Skin epidermis (tissue), 12 donors: ENCODE measurements around the gene BRD4.
A peak's percentile ranks its signal among the peaks of the same experiment; 100 is the strongest.

ENCODE experiments used
- H3K27ac ChIP-seq, 21 experiments: fragments of 200-600 bp; sonication (generic) in 11 of 21; one replicate each; pipeline ENCODE4 v1.5.0; 2020; ENCODE audit warnings: mild to moderate bottlenecking in 3 of 21, inconsistent platforms in 2 of 21, moderate library complexity in 2 of 21
- H3K4me3 ChIP-seq, 7 experiments: fragments of 200-600 bp; sonication (generic) in 2 of 7; one replicate each; pipeline ENCODE4 v1.5.0; 2020; ENCODE audit warnings: inconsistent platforms in 2 of 7, mild to moderate bottlenecking in 2 of 7, moderate library complexity in 1 of 7

BRD4 gene

DNA sequence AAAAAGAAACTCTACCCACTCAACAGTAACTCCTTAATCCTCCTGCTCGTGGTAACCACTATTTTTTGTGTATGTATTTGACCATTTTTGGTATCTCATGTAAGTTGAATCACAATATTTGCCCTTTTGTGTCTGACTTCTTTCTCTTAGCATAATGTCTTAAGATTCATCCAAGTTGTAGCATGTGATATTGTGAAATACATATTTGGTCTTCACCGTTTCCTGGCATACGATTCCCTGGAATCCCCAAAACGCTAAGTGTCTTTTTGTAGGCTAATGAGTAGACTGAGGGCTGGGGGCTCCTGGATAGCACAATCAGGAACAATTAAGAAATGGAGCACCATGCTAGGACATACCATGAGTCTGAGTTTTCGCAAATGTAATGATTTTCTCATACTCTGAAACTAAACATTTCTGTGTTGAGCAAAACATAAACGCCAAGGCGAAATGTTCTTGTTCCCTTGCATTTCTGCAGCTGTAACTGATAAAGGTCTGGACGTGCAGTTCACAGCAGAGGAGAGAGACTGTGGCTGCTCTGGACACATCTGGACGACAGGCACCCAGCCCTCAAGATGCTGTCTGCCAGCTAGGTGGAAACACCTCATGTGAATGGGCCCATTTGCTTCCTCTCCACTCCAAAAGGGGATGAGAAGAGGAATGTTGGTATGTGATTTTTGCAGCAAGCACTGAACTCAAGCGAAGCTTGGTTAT lies 38.4 kb downstream of the BRD4 start:
- no peak overlapping the region for H3K4me3 ChIP-seq
- peak overlapping the region in 10 of 21 experiments; percentile 1 to 80 (median 54) for H3K27ac ChIP-seq

DNA sequence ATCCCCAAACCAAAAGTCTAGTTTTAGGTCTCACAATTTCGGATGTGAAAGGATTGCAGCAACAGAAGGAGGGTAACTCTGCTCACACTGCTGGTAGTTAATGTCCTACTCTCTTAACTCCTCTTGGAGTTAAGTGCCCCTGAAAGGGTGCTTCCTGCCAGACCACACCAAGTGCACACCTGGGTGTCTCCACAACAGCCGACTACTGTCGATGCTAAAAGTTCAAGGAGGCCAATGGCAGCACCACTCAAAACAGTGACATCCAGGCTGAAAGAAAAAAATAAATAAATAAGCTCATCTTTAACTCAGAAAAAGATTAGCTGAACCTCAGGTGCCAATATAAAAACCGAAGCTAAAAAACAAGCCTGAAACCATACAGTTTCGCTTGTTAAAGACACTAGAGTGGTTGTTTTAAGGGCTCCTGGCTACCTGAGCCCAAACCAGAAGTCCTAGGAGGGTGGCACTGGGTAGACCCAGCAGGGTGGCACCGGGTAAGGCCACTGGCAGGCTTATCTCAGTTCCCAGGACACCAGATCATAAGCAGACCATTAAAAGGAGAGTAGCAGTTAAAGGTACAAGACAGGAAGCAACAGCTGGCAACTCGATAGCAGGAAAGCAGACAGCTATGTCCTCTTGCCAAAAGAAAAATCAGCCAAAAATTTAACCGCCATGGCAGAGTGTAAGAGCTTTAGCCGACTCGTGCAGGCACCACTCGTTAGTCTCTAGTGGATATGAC lies 39.3 kb downstream of the BRD4 start:
- Histone ChIP-seq H3K4me3 (no peak overlapping the region), H3K27ac (peak overlapping the region in 15 of 21 experiments; percentile 6 to 80 (median 53))

DNA sequence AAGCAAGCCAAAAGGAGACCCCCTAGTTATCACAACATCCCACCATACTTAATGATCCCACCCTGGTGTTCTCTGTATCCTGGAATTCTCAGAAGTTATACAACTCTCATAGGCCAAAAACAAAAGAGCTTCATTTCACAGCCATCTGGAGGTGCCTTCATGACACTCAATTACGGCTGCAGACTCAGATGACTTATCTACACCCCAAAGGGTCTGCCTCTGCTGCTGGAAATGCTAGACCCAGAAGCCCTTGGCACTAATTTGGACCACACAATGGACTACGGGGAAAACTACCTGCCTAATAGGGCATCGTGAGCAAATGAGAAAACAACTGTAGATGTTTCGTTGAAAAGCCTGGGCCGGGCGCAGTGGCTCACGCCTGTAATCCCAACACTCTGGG lies 40.2 kb downstream of the BRD4 start:
- no peak overlapping the region for H3K4me3 ChIP-seq
- H3K27ac ChIP-seq, result peak overlapping the region in 3 of 21 experiments; percentile 14 to 35 (median 23)

DNA sequence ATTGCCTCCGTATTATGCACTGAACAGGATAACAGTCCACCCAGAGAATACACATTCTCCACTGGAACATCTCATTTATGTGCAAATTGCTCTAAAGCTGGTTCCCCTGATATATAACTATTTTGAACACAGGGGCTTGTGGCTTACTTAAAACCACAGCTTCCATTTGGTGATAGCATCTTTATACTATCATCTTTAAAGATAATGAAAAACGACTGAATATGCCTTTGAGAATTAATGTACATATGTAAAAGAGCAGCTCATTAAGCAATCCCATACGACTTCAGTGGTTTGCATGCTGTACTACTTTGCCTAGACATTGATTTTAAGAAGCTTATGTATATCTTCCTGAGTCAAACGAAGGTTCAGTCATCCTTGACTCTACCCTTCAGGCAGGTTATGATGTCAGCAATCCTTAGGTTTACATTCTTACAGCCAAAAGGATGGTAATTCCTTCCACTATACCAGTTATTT lies 40.8 kb downstream of the BRD4 start:
- peak overlapping the region in 1 of 21 experiments; percentile 2 for H3K27ac ChIP-seq

DNA sequence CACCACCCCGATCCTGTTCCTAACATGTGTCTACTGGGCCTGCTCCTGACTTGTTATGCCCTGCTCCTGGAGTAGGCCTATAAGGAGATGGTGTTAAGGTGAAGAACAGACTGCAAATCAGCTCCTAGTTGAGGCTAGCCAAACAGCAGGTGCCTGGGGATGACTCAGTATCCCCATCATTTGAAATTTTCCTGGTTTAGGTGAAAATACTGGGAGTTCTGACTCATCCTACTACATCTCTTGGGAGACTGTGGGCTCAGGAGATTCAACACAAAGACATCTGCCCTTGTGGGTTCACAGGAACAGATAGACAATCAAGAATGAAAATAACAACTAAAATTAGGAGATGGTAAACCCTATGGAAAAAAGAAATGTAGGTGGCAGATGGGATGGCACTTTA lies 41.2 kb downstream of the BRD4 start:
- Histone ChIP-seq H3K27ac (no peak overlapping the region), H3K4me3 (no peak overlapping the region)

More for the DNA sequence above, 40.8 kb downstream of the BRD4 start:
- no peak overlapping the region for H3K4me3 ChIP-seq

DNA sequence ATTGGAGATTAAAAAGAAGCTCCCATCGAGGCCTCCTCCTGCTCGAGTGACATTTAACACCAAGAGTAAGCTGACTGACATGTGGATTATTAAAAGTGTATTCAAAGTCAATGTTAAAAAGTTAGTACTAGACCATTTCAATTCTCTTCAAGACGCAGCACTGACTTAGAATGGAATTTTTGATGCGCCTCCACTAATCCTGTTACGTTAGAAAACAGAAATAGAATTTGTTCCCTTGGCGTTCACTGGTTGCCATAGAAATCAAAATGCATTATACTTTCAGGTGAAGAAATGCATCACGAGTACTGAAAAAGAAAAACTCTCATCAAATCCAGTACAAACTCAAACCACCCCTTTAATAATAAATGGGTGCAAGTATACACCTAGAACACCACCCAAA lies 42.2 kb downstream of the BRD4 start:
- no peak overlapping the region for H3K4me3 ChIP-seq
- H3K27ac ChIP-seq, result peak overlapping the region in 1 of 21 experiments; percentile 40

DNA sequence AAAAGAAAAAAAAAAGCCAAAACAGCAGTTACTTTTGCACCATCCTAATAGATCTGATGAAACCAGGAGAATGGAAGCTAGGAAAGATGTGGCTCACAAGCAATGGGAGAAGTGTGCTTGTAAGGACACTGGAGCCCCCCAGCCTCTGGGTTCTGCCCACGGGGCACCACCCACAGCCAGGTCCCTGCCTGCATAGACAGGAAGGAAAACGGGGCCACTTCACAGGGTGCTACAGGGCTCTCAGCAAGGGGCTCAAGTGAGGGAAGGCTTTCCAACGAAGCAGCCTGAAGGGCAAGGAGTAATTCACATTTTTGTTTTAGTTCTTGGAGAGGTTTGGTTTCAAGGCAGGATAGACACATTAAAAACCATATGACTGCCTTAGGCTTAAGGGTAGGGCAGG lies 42.7 kb downstream of the BRD4 start:
- Histone ChIP-seq H3K27ac (peak overlapping the region in 1 of 21 experiments; percentile 40), H3K4me3 (no peak overlapping the region)

DNA sequence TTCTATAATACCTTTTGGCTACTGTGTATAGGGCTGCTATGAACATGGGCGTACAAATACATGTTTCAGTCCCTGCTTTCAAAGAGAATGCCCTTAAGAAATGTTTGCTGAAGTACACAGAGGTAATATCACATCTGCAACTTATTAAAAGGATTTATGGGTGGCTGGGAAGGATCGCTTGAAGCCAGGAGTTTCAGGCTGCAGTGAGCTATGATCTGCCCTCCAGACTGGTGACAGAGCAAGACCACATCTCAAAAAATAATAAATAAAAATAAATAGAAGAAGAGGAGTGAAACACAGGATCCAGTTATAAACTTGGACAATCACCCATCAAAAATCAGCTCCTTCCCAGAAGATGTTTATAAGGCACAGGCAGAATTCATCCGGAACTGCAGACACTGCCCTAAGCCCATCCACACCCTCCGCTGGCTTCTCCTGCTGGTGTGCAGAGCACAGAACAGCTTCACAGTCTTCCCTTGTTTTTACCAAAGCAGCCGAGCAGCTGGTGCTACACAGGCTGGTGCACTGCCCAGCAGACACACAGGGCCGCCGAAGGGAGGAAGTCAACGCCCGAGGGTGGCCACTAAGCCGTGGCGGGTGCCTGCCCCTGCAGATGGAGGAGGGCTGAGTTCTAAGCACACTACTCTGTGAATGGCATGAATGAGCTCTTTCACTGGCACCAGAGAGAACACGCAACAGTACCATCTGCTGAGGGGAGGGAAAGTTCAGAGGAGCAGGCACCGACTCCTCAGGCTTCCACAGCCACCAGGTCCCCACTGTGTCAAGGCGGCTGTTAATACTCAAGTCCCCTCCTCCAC lies 44.0 kb downstream of the BRD4 start:
- peak overlapping the region in 10 of 21 experiments; percentile 9 to 61 (median 34) for H3K27ac ChIP-seq
- no peak overlapping the region for H3K4me3 ChIP-seq

DNA sequence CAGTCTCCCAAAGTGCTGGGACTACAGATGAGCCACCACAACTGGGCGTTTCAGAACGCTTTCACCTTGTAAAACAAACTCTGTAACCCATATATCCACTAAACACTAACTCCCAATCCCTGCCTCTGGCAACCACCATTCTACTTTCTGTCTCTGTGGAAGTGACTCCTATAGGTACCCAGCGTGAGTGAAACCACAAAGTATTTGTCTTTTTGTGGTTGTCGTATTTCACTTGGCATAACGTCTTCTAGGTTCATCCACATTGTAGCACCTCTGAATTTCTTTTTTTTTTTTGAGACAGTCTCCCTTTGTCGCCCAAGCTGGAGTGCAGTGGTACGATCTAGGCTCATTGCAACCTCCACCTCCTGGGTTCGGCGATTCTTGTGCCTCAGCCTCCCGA lies 44.8 kb downstream of the BRD4 start:
- Histone ChIP-seq H3K4me3 (no peak overlapping the region), H3K27ac (peak overlapping the region in 5 of 21 experiments; percentile 8 to 61 (median 29))

DNA sequence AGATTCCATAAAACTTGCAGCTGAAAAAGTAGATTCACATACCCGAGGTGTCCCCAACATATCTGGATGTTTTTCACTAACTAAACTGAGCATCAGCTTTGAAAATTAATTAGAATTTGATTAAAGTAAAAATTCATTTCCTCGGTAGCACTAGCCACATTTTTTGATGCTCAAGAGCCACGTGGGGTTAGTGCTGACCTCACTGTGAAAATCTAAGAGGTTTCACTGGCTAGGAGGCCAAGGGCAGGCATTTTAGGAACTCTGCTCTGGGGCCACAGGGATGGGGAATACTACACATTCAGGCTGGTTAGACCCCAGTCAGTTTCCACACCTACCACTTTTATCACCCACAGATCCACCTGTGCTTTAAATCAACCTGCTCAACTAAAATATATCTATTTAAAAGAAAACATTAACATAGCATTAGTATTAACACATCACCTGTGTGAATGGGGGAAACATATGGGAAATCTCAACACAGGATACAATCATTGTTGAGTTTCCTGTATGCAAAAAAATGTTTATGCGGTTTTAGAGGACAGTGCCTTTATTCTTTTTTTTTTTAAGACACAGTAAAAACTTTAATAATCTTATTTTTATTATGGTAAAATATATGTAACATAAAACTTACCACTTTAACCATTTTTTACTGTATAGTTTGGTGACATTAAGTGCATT lies 45.5 kb downstream of the BRD4 start:
- peak overlapping the region in 2 of 21 experiments; percentile 8 to 29 for H3K27ac ChIP-seq

DNA sequence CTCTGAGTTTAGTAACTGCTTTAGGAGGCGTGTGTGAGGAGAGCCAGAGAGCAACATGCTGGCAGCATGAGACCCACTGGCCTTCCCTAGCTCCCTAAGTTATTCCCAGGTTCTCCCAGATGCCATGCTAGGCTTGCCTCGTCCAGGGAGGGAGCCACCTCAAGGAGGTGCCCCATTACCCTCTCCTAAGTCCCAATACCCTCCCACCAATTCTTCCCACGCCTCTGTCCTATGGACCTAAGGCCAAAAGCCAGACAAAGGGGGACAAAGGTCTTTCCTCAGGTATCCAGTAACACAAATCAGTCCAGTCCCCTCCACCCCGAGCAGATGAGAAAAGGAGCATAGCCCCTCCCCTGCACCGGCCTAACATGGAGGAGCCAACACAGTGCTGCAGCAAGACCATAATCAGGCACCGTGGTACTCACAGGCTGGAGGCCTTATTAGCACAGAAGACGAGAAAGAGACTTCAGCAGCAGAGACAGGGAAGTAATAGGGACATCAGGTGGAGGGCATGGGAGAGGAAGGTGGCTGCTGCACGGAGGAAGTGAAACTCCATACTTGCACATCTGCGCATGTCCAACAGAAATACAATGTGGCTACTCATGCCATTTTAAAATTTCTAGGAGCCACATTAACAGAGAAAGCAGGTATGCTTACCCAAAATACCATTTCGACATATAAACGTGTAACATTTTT lies 46.3 kb downstream of the BRD4 start:
- H3K4me3 ChIP-seq, result no peak overlapping the region
- H3K27ac ChIP-seq, result peak overlapping the region in 4 of 21 experiments; percentile 8 to 42 (median 16)

More for the DNA sequence above, 45.5 kb downstream of the BRD4 start:
- H3K4me3 ChIP-seq, result no peak overlapping the region

DNA sequence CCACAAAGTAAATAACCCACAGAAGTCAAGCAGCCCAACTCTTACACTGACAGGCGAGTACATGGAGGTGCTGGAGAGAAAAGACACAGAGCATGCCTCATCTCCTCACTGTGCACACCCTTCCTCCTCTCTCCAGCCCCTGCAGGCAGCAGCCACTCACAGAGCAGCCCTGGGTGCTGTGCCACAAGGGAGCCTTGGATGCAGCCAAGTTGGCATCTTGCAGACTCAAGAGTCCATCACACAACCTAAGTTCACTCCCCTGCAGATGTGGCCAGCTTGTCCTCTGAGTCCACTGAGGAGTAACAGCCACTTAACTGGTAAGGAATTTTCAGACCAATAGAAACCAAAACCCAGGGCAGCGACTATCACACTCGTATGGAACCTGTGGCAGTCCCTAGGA lies 47.4 kb downstream of the BRD4 start:
- peak overlapping the region in 3 of 21 experiments; percentile 21 to 76 (median 36) for H3K27ac ChIP-seq
- H3K4me3 ChIP-seq, result no peak overlapping the region

DNA sequence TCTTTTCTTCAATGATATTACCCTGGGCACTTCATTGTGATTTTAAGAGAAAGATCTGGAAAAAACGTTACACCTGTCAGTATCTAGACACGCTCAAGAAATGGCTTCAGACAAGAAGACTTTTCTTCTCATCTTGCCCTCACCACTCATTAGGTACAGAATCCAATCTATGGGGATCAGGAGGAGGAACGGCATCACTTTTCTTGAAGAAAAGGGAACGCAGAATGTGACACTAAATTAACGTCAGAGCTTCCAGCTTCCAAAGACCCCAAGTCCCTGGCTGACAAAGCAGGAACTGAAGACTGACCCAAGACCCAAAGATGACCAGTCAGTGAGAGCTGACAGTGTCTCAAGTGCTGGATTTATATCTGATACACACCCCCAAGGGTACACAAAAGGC lies 48.2 kb downstream of the BRD4 start:
- no peak overlapping the region for H3K4me3 ChIP-seq
- H3K27ac ChIP-seq, result peak overlapping the region in 8 of 21 experiments; percentile 9 to 76 (median 37)

DNA sequence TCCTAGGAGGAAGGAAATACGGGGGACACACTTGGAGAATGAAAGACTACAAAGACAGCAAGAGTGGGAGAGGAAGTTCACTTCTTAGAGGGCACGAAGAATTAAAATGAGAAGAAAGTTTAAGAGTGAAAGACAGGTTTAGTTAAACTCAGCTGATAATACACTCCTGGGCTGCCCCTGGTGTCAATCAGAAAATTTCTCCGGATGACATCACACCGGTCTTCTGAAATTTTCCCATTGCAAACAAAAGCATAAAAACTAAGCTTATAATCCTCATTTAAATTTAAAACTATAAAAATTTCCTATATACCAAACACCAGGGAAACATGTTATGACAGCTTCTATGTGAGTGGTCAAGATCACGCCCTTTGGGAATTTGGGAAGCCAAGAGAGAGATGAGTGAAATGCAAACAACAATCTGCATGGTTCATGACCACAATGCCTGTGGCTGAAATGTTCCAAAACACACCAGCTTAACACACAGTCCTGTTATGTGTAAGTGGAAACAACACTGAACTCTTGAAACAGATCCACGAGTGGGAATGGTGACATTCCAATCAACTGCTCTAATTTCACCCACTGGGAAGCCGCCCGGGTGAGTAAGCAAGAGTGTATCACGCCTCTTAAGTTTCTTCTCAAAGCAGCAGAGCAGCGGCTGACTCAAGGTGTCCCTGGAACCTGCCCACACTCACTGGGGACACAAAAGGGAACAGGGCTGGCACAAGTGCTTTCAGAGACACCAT lies 49.0 kb downstream of the BRD4 start:
- Histone ChIP-seq H3K27ac (peak overlapping the region in 16 of 21 experiments; percentile 6 to 76 (median 37)), H3K4me3 (no peak overlapping the region)

DNA sequence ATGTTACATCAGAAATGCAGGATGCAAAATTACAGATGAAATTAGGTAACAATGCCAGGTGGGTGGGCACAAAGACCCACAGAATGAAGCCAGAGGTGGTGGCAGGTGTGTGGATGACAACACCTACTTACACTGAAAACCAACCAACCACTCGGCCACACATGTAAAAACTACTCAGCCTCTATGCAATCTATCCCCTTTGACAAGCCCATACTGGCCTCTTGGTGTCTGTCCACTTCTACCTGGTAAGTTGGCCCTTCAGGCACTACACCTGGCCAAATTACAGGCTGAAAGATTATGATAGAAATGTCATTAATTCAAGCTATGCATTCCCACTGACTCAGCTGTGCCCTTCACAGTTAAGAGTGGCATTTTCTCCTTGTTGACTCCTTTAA lies 50.0 kb downstream of the BRD4 start:
- Histone ChIP-seq H3K4me3 (no peak overlapping the region), H3K27ac (peak overlapping the region in 13 of 21 experiments; percentile 4 to 76 (median 37))

DNA sequence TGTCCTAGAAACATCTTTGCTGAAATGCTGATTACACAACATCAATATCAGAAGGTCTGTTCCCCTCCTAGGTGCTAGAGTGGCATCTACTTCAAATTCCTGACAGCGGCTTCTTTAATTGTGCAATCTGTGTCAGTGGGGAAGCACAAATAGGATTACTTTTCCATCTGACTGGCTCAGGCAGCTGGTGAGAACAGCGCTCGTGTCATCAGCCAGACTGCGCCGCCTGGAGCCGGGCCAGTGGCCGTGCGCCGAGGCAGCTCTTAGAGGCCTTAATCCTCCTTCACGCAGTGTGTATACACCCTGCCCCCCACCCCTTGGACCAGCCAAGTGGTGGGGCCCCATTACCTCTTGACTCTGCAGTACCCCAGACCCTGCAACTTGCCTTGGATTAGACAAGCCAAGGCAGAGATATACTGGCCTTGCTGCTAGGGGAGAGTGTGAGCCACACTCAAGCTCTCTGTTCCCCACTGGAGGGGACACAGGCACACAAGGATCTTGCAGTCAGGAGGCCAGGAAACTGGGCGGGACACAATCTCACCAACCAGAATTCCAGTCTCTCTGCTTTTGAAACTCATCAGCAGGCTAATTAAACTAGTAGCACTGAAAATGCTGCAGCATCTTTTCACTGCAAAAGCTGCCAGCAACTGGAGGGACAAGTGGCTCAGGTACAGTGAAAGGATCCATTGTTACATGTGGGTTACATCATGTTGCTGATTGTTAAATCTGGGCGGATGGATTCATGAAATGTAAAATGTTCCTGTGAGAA lies 51.2 kb downstream of the BRD4 start:
- H3K4me3 ChIP-seq, result no peak overlapping the region
- peak overlapping the region in 20 of 21 experiments; percentile 23 to 83 (median 64) for H3K27ac ChIP-seq

DNA sequence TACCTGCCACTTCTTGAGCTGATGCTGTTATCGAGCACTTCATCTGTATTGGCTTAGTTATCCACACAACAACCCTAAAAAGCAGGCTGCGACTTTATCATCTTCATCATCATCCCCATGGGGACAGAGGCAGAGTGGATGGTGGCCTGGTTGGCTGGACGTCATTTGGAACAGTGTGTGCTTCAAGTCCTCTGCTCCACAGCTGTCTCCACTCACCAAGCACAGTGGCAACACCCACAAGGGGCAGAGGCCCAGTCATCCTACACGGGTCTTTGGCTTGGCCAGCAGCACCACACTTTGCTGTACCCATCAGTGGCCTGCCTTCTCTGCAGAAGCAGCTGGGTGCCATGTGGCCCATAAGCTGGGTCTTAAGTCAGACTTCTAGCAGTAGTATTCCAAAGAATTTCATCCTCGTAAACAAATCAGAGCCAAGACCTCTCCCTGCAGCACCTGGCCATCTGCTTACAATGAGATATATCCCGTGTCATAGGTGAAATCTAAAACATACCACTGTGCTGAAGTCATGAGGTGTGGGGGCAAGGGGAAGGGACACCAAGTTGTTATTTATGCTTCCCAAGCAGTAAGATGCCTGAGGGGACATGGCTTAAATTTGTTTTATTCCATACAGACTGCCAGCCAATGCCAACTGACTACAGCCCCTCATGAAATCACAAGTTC lies 52.2 kb downstream of the BRD4 start:
- H3K27ac ChIP-seq, result peak overlapping the region in 16 of 21 experiments; percentile 10 to 76 (median 62)
- no peak overlapping the region for H3K4me3 ChIP-seq
